Upper lobe of left lung (tissue), 4 donors: ENCODE measurements around the gene SOX13.

ENCODE experiments used
- CTCF ChIP-seq, 6 experiments: fragments of 450-650 bp in 4 of 6; fragments of 200-600 bp in 2 of 6; sonication (generic) in 2 of 6; IDR thresholded peaks; one replicate each; pipeline ENCODE4 v1.5.1; 2016 to 2019; ENCODE audit warnings: antibody characterized with exemption in 6 of 6
- EP300 ChIP-seq, 4 donors: sonication (generic); formaldehyde crosslinking; IDR thresholded peaks; one replicate each; pipeline ENCODE4 v1.5.1; 2017; ENCODE audit warnings: antibody characterized with exemption in 4 of 4, control low read depth in 2 of 4
- POLR2AphosphoS5 ChIP-seq, 2 donors: sonication (generic); formaldehyde crosslinking; IDR thresholded peaks; one replicate each; pipeline ENCODE4 v1.5.1; 2017; ENCODE audit warnings: antibody characterized with exemption in 2 of 2

- TF ChIP-seq CTCF (IDR thresholded peaks at IDR 0.05) = no peak
- TF ChIP-seq POLR2AphosphoS5 (IDR thresholded peaks at IDR 0.05) = no peak
- TF ChIP-seq EP300 (IDR thresholded peaks at IDR 0.05) = no peak
Observed at GRCh38 chr1:204103431-204103741, 30.5 kb downstream of the SOX13 start.
